HG02943 (cell line): ENCODE data around the gene ANKRD40CL.
"Not testable (repeated sequence)": the region's sequence is repeated elsewhere in the genome, so short reads cannot be mapped to it uniquely, and the experiment has no call there.

Source experiments
- ATAC-seq: cut with Tn5 transposase; IDR thresholded peaks from one replicate; pipeline ENCODE4 v1.9.1; 2021; ENCODE audit warnings: mild to moderate bottlenecking, low read depth, moderate library complexity; ENCODE audit not compliant: unreplicated experiment

ANKRD40CL gene, protein sequence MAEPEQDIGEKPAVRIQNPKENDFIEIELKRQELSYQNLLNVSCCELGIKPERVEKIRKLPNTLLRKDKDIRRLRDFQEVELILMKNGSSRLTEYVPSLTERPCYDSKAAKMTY

DNA sequence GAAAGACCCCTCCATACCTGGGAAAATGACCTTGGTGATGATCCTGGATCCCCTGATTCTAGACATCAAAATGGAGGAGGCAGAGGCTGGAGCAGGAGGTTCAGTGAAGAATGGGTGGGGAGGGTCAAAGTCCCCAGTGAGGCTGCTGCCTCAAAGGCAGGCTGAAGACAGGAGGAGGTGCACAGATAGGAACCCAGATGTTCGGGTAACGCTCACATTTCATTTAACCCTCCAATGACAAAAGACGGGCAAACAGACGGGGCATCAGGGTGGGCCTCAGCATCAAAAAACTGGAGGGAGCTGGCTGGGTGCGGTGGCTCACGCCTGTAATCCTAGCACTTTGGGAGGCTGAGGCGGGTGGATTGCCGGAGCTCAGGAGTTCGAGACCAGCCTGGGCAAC is at the start of gene ANKRD40CL:
ANKRD40CL (minus strand) TSS at position 73 of the 400 bp plus-strand sequence. CDS start 605 bp downstream, outside the sequence.
- no peak for ATAC-seq

DNA sequence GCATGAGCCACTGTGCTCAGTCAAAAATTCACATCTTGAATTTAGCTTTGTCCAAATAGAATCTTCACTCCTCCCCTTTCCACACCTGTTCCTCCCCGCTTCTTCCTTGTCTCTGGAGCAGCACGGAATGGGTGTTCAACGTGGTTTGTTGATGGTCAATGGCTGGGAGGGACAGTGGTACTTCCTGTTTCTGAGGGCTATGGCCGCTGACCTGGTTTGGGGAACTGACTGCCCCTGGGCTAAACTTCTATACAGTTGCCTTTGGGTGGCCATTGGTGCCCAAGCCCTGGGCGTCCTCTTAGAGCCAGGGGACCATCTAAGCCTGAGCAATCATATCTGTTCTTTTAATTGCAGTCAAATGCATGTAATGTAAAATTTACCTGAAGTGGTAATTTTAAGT is 49.0 kb upstream of the ANKRD40CL start:
- no peak for ATAC-seq

DNA sequence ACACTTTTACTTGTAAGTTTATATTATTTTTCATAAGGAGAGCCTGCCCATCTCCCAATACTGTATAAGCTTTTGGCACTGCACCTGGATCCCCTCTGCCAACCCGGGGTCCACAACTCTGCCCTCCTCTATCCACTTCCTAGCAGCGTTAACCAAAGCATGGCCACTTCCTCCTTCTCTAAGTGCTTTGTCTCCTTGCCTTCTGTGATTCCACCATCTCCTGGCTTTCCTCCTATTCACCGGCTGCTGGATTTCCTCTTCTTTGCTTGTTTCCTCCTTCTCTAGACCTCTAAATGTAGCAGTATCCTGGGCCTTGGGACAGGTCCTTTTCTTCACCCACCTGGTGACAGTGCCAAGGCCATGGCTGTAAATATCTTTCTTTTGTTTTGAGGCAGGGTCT is 48.1 kb upstream of the ANKRD40CL start:
- ATAC-seq, result no peak

DNA sequence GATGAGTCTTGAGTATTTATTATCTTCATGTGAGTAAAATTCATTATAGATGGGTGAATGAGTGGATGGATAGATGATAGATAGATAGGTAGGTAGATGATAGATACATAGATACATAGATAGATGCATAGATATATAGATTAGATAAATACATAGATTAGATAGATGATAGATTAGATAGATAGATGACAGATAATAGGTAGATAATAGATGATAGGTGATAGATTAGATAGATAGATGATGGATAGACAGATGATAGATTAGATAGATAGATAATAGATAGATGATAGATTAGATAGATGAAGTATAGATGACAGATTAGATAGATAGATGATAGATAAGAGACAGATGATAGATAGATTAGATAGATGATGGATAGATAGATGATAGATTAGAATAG is 46.3 kb upstream of the ANKRD40CL start:
- ATAC-seq, result no peak

DNA sequence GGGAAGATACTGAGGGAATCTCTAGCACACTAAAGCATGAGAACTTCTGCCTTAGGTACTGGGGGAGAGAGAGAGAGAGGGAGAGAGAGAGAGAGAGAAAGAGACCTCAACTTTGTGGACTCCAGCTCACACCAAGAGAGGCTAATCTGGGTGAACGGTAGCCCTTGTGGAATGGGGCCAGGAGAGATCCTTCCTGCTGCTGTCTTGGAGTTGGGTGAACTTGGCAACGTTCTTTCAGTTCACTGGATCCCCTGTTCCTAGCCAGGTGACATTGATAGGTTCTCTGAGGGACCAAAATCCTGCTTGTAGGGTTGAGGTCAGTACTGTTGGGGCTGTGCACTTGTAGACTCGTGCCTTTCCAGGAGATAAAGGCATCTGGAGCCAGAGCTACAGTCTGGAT is 41.6 kb upstream of the ANKRD40CL start:
- ATAC-seq, result no peak

DNA sequence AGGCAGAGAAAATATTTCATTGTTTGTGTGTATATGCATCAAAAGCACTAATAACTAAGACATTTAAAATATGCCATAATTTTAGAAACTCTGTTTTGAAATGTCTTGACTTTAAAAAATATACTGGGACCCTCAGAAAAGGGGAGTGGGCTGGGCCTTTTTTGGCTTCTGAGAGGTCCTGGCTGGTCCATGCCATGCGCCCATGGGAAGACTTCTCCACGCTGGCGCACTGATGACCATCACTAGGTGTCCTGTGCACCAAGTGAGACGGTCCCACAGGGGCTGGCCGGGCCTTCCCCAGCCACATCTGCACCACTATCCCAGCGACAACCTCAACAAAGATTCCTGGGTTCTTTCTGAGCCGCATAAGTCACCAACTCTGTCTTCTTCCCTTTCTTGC is 41.1 kb upstream of the ANKRD40CL start:
- ATAC-seq, result no peak

DNA sequence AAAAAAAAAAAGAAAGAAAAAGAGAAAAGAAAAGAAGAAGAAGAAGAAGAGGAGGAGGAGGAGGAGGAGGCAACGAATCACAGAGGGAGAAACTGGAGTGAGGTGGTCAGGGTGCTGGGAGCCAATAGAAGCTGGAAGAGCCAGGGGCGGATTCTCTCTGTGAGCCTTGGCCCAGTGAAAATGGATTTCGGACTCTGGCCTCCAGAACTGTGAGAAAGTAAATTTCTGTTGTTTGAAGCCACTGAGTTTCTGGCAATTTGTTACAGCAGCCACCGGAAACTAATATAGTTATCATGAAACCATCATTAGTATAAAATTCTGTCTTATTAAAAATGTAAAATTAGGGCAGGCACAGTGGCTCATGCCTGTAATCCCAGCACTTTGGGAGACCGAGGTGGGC is 40.4 kb upstream of the ANKRD40CL start:
- ATAC-seq, result no peak

DNA sequence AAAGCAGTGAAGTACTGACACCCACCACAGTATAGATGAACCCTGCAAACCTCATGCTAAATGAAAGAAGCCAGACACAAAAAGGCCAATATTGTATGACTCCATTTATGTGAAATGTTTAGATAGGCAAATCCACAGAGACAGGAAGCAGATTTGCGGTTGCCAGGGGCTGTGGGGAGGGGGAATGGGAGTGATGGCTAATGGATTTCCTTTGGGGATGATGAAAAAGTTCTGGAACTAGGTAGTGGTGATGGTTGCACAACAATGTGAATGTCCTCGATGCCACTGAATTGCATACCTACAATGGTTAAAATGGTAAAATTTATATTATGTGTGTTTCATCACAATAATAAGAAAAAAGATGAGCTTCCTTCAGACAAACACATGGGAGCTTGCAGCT is 39.7 kb upstream of the ANKRD40CL start:
- no peak for ATAC-seq

DNA sequence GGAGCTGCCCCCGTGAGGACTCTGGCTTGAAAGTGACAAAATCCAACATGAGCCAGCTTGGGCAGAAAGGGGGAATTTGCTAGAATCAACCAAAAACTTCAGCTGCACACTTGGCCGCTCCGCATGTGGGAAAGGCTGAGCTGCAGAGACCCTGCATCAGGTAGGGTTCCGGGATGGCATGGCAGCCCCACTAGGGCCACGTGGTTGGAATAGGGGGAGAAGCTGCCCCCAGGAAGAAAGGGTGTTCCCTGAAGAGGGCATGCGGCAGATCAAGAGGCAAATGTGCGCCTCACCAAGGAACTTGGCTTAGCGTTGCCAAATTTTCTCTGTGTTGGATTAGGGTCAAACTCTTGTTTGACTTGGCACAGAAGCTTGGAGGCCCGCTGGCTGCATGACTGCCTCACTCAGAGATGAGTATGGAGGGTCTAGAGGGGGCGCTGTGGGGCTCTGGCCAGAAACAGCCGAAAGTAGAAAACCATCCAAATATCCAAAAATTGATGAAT is 38.9 kb upstream of the ANKRD40CL start:
- ATAC-seq, result no peak

DNA sequence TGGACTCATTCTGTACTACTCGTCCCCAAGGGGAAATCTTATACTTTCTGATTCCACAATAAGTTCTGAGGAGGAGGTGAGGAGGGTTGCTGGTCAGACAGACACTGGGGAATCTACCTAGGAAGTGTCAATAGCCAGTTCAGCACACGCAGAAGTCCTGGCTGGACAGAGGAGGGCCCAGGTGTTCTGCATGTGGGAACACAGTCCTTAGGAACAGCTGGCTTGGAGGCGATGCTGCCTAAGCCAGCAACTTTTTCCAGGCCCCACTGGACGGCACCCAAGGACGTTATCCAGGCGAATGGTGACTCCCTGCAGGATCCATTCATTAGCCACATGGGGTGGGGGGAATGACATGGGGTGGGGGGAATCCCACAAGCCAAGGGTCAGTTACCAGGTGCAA is 38.2 kb upstream of the ANKRD40CL start:
- no peak for ATAC-seq

DNA sequence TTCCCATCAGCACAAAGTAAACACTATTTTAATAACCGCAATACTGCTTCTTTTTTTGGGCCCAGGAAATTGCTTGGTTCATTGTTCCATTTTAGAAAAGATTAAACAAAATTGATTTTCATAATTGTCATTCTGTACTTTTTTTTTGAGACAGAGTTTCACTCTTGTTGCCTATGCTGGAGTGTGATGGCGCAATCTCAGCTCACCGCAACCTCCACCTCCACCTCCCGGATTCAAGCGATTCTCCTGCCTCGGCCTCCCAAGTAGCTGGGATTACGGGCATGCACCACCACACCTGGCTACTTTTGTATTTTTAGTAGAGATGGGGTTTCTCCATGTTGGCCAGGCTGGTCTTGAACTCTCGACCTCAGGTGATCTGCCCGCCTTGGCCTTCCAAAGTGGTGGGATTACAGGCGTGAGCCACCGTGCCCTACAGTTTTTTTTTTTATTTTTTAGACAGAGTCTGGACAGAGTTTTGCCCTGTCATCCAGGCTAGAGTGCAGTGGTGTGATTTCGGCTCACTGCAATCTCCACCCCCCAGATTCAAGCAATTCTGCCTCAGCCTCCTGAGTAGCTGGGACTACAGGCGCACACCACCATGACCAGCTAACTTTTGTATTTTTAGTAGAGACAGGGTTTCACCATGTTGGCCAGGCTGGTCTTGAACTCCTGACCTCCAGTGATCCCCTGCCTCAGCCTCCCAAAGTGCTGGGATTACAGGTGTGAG is 37.6 kb upstream of the ANKRD40CL start:
- not testable (repeated sequence) for ATAC-seq

DNA sequence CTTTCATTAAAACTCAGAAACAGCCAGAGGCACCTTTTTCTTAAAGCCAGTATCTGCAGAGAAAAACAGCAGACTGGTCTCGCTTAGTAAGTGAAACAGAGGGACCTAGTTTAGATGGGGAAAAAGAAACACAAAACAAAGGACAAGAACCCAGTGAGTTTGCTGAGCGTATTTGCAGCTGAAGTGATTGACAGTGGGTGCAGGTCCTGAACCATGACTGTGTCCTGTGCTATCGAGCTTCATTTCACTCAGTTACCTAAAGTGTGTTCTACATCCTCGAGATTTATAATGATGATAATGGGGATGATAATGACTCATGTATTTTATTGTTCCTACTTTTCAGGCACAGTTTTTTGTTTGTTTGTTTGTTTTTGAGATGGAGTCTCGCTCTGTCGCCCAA is 36.4 kb upstream of the ANKRD40CL start:
- ATAC-seq, result no peak

DNA sequence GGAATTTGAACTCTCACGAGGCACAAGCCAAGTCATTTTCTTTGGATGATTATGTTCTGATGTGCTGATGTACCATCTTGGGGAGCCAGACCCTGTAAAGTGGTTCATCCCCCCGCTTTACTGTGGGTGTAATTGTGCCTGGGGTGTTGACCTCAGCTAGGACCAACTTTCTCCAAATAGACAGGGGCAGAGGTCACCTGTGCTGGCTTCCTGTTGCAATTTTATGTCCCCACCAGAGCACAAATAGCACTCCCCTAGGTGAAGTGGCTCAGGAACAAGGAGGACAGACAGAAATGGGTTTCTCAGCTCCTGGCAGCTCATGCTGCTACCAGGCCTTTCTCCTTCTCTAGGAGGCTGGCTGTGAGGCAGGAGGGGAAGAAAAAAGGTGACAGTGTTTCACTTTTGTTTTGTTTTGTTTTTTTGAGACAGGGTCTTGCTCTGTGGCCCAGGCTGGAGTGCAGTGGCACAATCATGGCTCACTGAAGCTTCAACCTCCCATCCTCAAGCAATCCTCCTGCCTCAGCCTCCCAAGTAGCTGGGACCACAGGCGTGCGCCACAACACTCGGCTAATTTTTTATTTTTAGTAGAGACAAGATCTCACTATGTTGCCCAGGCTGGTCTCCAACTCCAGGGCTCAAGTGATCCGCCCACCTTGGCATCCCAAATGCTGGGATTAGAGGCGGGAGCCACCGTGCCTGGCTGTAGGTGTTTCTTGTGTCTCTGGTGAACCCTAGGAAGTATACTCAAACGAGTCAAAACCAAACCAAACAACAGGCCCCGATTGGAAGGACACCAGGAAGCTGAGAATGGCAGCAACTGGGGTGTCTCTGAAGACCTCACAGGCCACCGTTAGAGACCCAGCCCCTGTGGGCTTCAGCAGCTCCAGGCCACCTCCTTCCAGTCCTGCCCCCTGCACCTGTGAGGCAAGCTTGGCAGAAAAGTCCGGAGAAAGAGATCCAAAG is 35.6 kb upstream of the ANKRD40CL start:
- ATAC-seq, result no peak

DNA sequence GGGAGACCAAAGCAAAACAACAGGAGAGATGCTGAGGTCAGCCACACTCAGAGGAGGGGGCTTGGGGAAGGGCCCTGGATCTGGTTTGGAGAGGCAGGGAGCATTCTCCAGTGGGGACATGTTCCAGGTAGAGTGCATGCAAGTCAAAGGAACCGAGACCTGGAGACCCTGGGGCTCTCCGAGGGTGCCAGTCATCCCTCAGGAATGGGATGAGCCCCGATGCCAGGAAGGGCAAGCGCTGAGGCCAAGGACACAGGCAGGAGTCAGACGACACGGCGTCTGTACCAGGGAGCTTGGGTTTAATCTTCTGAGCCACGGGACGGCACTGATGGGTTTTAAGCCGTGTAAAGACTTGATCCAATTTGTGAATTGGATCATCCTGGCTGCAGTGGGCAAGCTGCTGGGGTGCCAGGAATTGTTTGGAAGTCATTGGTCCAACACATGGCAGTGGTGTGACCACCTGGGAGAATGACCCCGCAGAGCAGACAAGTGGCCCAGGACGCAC is 32.9 kb upstream of the ANKRD40CL start:
- no peak for ATAC-seq

DNA sequence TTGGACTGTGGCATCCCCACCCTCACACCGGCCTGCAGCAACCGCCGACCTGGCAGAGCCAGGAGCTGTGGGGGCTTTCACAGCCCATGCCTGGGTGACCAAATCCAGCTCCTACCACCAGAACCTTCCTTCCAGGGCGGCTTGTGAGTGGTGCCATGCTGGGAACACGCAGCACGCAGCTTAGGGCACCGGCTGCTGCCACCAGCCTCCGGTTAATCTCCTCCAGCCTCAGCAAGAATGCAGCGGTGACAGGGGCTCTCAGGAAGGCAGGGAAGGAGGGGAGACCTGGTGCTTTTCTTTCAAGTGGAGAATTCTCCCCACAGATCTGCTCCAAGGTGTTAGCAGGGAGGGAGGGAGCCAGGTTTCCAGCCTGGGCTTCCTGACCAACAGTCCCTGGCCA is 32.3 kb upstream of the ANKRD40CL start:
- ATAC-seq, result no peak

DNA sequence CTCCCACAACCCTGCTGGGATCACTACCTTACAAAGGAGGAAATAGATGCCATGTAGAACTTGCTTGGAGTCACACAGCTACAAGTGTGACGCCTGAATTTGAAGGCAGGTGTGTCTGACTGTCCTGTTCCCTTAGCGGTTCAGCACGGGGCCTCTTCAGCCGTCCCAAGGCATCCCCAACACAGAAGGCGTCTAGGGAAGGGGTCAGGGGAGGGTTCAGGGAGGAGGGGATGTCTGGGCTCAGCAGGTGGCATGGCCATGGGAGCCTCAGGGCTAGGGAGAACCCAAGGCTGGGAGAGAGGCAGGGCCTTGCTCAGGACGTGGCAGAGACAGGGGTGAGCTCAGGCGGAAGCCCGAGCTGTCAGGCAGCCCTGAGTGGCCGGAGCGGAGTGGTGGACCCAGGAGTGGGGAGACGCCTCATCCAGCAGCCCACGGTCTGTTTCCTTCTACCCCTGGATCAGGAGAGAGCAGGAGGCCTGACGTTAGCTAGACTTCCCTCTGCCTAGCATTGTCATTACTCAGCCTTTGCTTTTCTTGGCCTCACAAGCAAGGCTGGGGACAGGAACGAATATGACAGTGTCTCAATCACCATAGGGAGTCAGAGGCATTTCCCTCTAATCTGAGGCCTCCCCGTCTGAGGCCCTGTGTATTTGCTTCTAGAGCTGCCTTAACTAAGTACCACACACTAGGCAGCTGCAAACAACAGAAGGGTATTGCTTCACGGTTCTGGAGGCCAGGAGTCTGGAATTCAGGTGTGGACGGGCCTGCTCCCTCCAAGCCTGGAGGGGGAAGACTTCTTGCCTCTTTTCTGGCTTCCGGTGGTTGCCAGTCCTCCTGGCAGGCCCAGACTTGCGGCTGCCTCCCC is 31.3 kb upstream of the ANKRD40CL start:
- no peak for ATAC-seq

DNA sequence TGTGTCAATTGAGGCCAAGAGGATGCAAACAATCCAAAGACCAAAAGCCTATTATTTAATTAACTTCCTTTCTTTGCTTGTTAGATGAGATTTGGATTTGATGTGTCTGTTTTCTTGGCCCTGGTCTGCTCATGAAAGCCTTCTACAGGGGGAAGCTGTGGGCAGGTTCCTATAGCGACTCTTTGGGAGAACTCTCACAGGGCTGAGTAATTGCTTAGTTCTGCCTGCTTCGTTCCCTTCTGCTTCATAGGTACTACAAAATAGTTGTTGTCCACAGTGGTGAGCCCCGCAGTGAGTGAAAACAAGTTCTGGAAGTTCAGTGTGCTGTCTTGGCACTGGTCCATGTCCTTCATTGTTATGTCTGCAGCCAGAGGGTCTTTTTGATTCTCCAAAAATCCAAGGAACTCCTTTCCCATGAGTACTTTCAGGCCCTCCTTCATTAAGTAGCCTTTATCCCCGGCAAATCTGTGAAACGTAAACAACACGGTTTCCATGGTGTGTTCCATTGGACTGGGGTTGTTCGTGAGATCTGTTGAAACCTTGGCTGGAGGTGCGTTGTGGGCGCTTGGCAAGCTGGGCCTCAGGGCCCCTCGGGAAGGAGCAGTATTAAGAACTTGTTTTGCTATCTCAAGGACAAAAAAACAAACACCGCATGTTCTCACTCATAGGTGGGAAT is 30.0 kb upstream of the ANKRD40CL start:
- no peak for ATAC-seq

DNA sequence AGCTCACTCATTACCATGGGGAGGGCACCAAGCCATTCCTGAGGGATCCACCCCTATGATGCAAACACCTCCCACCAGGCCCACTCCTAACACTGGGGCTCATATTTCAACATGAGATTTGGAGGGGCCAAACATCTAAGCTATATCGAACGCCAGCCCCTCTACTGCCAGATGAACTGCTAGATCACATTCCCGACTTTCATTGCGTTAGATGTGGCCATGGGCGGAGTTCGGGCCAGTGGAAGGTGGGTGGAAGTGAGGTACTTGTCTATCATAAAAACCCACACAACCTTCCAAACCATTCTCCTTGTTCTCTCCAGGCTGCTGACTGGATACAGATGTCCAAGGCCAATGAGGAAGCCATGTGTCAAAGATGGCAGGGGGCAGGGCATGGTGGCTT is 27.0 kb upstream of the ANKRD40CL start:
- ATAC-seq, result no peak

DNA sequence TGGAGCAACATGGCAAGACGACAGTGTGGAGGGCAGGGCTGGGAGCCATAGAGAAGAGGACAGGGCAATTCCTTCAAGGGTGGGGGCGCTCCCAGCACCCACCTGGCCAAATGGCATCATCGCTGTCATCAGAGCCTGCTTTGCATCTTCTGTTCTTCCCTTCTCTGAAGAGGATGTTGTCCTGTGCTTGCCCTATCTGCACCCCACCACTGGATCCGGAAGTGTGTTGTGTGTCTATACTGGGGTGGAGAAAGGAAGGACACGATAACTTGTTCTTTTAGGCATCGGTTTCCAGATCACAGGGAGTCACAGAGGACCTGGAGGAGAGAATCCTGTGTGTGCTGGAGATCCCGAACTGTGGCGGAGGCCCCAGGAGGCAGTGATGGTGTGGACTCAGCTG is 25.7 kb upstream of the ANKRD40CL start:
- ATAC-seq, result no peak

DNA sequence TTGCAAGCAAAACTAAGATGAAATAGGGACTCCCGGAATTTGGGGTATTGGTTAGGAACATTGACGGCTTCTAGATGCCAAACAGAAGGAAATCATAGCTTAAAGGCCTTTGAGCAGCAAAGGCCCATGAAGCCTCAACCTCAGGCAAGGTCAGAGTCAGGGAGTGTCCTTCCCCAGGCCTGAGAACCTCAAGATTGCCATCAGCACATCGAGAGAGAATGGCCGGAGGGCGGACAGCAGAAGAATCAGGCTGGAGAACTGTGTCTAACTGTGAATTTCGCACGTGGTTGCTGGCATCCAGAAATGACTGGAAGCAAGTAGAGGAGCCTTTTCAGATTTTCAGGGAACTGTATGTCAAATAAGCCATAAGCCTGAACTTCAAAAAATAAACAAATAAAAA is 24.8 kb upstream of the ANKRD40CL start:
- no peak for ATAC-seq
